NT2/D1 (cell line): ENCODE results near the gene UCP1.

Experiments used
- SUZ12 ChIP-seq: IDR thresholded peaks from 2 replicates; pipeline ENCODE4 v1.6.1; 2011; ENCODE audit not compliant: insufficient read length, insufficient read depth; ENCODE audit errors: extremely low read depth
- YY1 ChIP-seq: IDR thresholded peaks from 2 replicates; pipeline ENCODE4 v1.6.1; 2011; ENCODE audit not compliant: insufficient read length, insufficient read depth
- ZNF274 ChIP-seq: IDR thresholded peaks from 2 replicates; pipeline ENCODE4 v1.6.1; 2011; ENCODE audit warnings: mild to moderate bottlenecking, low read depth, low read length

DNA sequence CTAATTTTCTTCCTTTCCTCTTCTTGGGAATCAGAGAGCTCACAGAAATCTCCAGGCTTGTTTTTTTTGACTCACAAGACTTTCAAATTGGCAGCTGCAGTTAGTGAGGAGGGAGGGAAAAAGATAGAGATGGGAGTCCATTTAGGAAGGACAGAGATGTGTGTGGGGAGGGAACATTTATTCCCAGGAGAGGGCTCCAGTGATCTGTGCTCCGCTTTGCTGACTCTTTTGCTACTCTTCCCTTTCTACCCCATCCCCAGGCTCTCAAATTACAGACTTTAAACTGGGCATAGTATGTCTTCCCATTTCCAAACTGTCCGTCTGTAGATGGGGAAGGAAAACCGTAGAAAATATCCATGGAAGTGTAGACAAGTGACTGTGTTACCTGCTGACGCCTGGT is 39.1 kb upstream of the UCP1 start:
- TF ChIP-seq YY1 (no peak), ZNF274 (no peak), SUZ12 (no peak)
